ENCODE data around the gene MGAT4A.

DNA sequence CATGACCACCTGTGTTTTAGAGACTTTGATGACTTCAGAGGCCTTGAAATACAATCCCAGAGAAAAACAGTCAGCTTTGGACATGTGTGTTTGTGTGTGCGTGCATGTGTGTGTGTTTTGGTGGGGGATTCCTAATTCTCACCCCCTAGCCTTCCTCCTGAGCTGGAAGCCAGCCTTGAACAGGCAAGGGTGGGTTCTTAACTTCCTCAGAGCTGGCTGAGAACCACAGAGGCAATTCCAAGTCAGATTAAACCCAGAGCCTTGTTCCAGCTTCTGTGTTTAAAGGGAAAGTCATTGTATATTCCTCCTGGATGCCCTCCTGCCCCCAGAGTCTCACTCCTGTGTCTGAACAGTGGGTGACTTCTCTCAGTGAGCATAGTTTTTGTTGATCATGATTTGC lies 45.2 kb upstream of the MGAT4A start:
- TF ChIP-seq, protein P1, sequence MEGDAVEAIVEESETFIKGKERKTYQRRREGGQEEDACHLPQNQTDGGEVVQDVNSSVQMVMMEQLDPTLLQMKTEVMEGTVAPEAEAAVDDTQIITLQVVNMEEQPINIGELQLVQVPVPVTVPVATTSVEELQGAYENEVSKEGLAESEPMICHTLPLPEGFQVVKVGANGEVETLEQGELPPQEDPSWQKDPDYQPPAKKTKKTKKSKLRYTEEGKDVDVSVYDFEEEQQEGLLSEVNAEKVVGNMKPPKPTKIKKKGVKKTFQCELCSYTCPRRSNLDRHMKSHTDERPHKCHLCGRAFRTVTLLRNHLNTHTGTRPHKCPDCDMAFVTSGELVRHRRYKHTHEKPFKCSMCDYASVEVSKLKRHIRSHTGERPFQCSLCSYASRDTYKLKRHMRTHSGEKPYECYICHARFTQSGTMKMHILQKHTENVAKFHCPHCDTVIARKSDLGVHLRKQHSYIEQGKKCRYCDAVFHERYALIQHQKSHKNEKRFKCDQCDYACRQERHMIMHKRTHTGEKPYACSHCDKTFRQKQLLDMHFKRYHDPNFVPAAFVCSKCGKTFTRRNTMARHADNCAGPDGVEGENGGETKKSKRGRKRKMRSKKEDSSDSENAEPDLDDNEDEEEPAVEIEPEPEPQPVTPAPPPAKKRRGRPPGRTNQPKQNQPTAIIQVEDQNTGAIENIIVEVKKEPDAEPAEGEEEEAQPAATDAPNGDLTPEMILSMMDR (IDR thresholded peaks at IDR 0.05), result no peak
- TF ChIP-seq POLR2A (IDR thresholded peaks at IDR 0.05), result no peak
